ENCODE results near the gene TUBB.

GRCh38 chr6:30735668-30736314 is 15.6 kb downstream of the TUBB start:
- no peak for TF ChIP-seq EZH2 (optimal IDR thresholded peaks at IDR 0.05; ENCODE audit: low read depth, low read length)
- no peak for TF ChIP-seq CTCF (IDR thresholded peaks at IDR 0.05; ENCODE audit: low read length)
